HCT116 (cell line): ENCODE measurements around the gene SPOP. TPM values are rescaled to one million over a fixed set of nuclear protein-coding genes. Genes with fewer than 3 reads are reported as not detected.

Source experiments
- ATAC-seq: fragments of 200-7000 bp; cut with Tn5 transposase; 2 replicates; pipeline ENCODE4 v1.9.1; 2020; ENCODE audit warnings: mild to moderate bottlenecking, moderate library complexity
- BruUV-seq: library from RNA; stranded (reverse); fragments of 400-500 nt; replicated peaks from 2 replicates; lab custom pipeline; 2021; lab: Mats Ljungman, UMichigan
- CTCF ChIA-PET: fragments of 300-600 bp; sonication (Branson Sonifier 250); formaldehyde crosslinking; loops from one replicate; lab custom pipeline; 2021; ENCODE audit warnings: antibody characterized with exemption; lab: Charles Lee
- POLR2A ChIA-PET: fragments of 300-600, 350-600 bp; sonication (Branson Sonifier 250); formaldehyde crosslinking; loops from one replicate; lab custom pipeline; 2021; ENCODE audit warnings: antibody characterized with exemption; lab: Charles Lee
- RAD21 ChIA-PET, 2 experiments: fragments of 300-600 bp; sonication (Branson Sonifier 250); formaldehyde crosslinking; loops; one replicate each; lab custom pipeline; 2023; ENCODE audit warnings: low total read pairs in 2 of 2; ENCODE audit not compliant: uncharacterized antibody in 2 of 2, unreplicated experiment in 2 of 2, low non-redundant PET in 1 of 2; lab: Charles Lee
- DNase-seq: peaks from one replicate; pipeline ENCODE4 v3.0.0-alpha.2; 2010; ENCODE audit warnings: low read depth, low spot score
- H2AFZ ChIP-seq: fragments of 200-600 bp; shearing (Covaris generic), sonication (generic); 2 replicates; pipeline ENCODE4 v1.6.1; 2017; ENCODE audit warnings: low read depth, mixed run types, mixed read lengths, antibody characterized with exemption, low read length; ENCODE audit not compliant: poor library complexity, severe bottlenecking
- H3K27ac ChIP-seq: 2 replicates; pipeline ENCODE4 v1.5.1; 2012; ENCODE audit warnings: low read depth, low read length
- H3K27me3 ChIP-seq: fragments of 200-600 bp; sonication (generic); 2 replicates; pipeline ENCODE4 v1.6.1; 2016; ENCODE audit warnings: mixed run types, low read length, mixed read lengths; ENCODE audit not compliant: insufficient read depth
- H3K36me3 ChIP-seq, 2 experiments: fragments of 200-500 bp in 1 of 2; fragments of 200-600 bp in 1 of 2; sonication (Bioruptor generic) in 1 of 2; sonication (generic) in 1 of 2; 2 replicates each; pipeline versions ENCODE4 v1.5.1 to v1.6.1; 2014 to 2016; ENCODE audit warnings: low read length in 2 of 2, inconsistent platforms in 1 of 2, mixed read lengths in 1 of 2, mixed run types in 1 of 2; ENCODE audit not compliant: insufficient read depth in 2 of 2, control insufficient read depth in 1 of 2
- H3K4me1 ChIP-seq, 2 experiments: fragments of 200-600 bp in 1 of 2; sonication (generic) in 1 of 2; 2 replicates each; pipeline versions ENCODE4 v1.5.1 to v1.6.1; 2012 to 2017; ENCODE audit warnings: low read length in 2 of 2, inconsistent platforms in 1 of 2, mild to moderate bottlenecking in 1 of 2, mixed read lengths in 1 of 2, mixed run types in 1 of 2, moderate library complexity in 1 of 2; ENCODE audit not compliant: insufficient read depth in 2 of 2, control insufficient read depth in 1 of 2
- H3K4me2 ChIP-seq: fragments of 200-600 bp; sonication (generic); 2 replicates; pipeline ENCODE4 v1.6.1; 2017; ENCODE audit warnings: mixed run types, low read length, mixed read lengths
- H3K4me3 ChIP-seq, 2 experiments: fragments of 200-600 bp in 1 of 2; sonication (generic) in 1 of 2; replicated peaks in 1 of 2; 2 replicates each; pipeline ENCODE4 v1.5.1; 2011 to 2016; ENCODE audit warnings: low read length in 2 of 2, control low read depth in 1 of 2, low read depth in 1 of 2, mild to moderate bottlenecking in 1 of 2, mixed read lengths in 1 of 2, mixed run types in 1 of 2
- H3K79me2 ChIP-seq: fragments of 200-600 bp; sonication (generic); 2 replicates; pipeline ENCODE4 v1.6.1; 2017; ENCODE audit warnings: mild to moderate bottlenecking, mixed run types, low read length, moderate library complexity, mixed read lengths; ENCODE audit not compliant: insufficient read depth
- H3K9ac ChIP-seq: fragments of 200-600 bp; sonication (generic); 2 replicates; pipeline ENCODE4 v1.6.1; 2016; ENCODE audit warnings: low read length, mixed read lengths
- H3K9me2 ChIP-seq: fragments of 200-600 bp; sonication (generic), shearing (Covaris generic); 2 replicates; pipeline ENCODE4 v1.6.1; 2017; ENCODE audit warnings: mixed run types, mild to moderate bottlenecking, moderate library complexity; ENCODE audit not compliant: insufficient read depth
- H3K9me3 ChIP-seq, 2 experiments: fragments of 200-500 bp in 1 of 2; fragments of 200-600 bp in 1 of 2; sonication (Bioruptor generic) in 1 of 2; sonication (generic) in 1 of 2; 2 replicates each; pipeline ENCODE4 v1.6.1; 2014 to 2017; ENCODE audit warnings: low read length in 2 of 2, mixed read lengths in 2 of 2, inconsistent platforms in 1 of 2, low read depth in 1 of 2, mild to moderate bottlenecking in 1 of 2, mixed run types in 1 of 2, moderate library complexity in 1 of 2; ENCODE audit not compliant: control insufficient read depth in 1 of 2, insufficient read depth in 1 of 2
- H4K20me1 ChIP-seq: fragments of 200-600 bp; sonication (generic), shearing (Covaris generic); 2 replicates; pipeline ENCODE4 v1.6.1; 2017; ENCODE audit warnings: mixed run types, mild to moderate bottlenecking, moderate library complexity; ENCODE audit not compliant: insufficient read depth
- CEBPB ChIP-seq: IDR thresholded peaks from 2 replicates; pipeline ENCODE4 v1.6.1; 2012; ENCODE audit warnings: low read depth
- EGR1 ChIP-seq: IDR thresholded peaks from 2 replicates; pipeline ENCODE4 v1.6.1; 2012; ENCODE audit warnings: low read depth
- ELF1 ChIP-seq: IDR thresholded peaks from 2 replicates; pipeline ENCODE4 v1.6.1; 2012; ENCODE audit warnings: low read depth, borderline replicate concordance
- EZH2 ChIP-seq: fragments of 200-600 bp; sonication (generic); IDR thresholded peaks from 2 replicates; pipeline ENCODE4 v1.6.1; 2017; ENCODE audit warnings: antibody characterized with exemption, mixed run types
- EZH2phosphoT487 ChIP-seq: fragments of 200-600 bp; IDR thresholded peaks from 2 replicates; pipeline ENCODE4 v1.6.1; 2018; ENCODE audit warnings: antibody characterized with exemption, borderline replicate concordance
- FOSL1 ChIP-seq: IDR thresholded peaks from 2 replicates; pipeline ENCODE4 v1.6.1; 2012; ENCODE audit warnings: low read depth
- JUND ChIP-seq: IDR thresholded peaks from 2 replicates; pipeline ENCODE4 v1.6.1; 2012
- POLR2A ChIP-seq: IDR thresholded peaks from 2 replicates; pipeline ENCODE4 v1.7.0; 2011; ENCODE audit warnings: borderline replicate concordance; ENCODE audit not compliant: insufficient read depth, insufficient read length; ENCODE audit errors: extremely low read depth
- POLR2AphosphoS5 ChIP-seq: IDR thresholded peaks from 2 replicates; pipeline ENCODE4 v1.6.1; 2011; ENCODE audit warnings: mild to moderate bottlenecking, low read depth, low read length, moderate library complexity
- RAD21 ChIP-seq: IDR thresholded peaks from 2 replicates; pipeline ENCODE4 v1.6.1; 2012; ENCODE audit warnings: low read depth, mild to moderate bottlenecking
- SIN3A ChIP-seq: IDR thresholded peaks from 2 replicates; pipeline ENCODE4 v1.6.1; 2012; ENCODE audit warnings: low read depth
- SP1 ChIP-seq: IDR thresholded peaks from 2 replicates; pipeline ENCODE4 v1.6.1; 2012; ENCODE audit warnings: low read depth
- SRF ChIP-seq: IDR thresholded peaks from 2 replicates; pipeline ENCODE4 v1.6.1; 2012; ENCODE audit warnings: low read depth
- TCF7L2 ChIP-seq: IDR thresholded peaks from 2 replicates; pipeline ENCODE4 v1.7.0; 2011; ENCODE audit warnings: borderline replicate concordance, inconsistent platforms; ENCODE audit not compliant: insufficient read depth, insufficient read length; ENCODE audit errors: extremely low read depth
- ZFX ChIP-seq: fragments of 450-650 bp; IDR thresholded peaks from 2 replicates; pipeline ENCODE4 v1.6.1; 2017
- intact Hi-C: fragments of 100-400 bp; cut with micrococcal nuclease; formaldehyde crosslinking; loops from 2 replicates; pipeline ENCODE4 v1.10.0; 2022
- total RNA-seq: library from RNA; stranded (reverse); gene quantifications from one replicate; pipeline ENCODE4 v1.2.1, GENCODE V29; 2021; ENCODE audit not compliant: unreplicated experiment
- TF ChIP-seq, protein P1 (sequence below): IDR thresholded peaks from 2 replicates; pipeline ENCODE4 v1.6.1; 2012
- TF ChIP-seq, protein P2 (sequence below): IDR thresholded peaks from 2 replicates; pipeline ENCODE4 v1.6.1; 2012
- TF ChIP-seq, protein P3 (sequence below): IDR thresholded peaks from 2 replicates; pipeline ENCODE4 v1.6.1; 2012; ENCODE audit warnings: low read depth

Gene SPOP
- total RNA-seq, 1 experiment from 2014 or later: 85.1 TPM

DNA sequence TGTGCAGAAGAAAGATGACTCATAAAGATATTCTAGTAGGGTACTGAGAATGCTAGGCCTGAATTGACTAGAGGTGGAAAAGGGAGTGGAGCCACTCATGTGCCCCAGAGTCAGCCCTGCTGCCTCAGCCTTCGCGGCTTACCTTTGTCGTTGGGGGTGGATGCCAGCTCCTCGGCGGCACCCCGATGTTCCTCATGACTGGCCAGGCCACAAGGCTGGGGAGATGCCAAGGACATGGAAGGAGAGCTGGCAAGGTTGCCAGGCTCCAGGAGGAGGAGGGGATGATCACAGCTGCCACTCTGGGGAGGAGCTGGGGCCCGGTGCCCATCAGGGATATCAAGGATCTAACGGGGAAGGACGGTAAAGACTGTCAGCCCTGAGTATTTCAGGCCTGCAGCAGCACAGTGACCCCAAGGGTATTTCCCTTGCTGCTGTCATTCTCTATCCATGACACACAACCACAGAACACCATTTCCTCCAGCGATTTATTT is 39.5 kb upstream of the SPOP start:
- intact Hi-C loops: no loop called here
- ChIA-PET POLR2A (no interaction called here), RAD21 (no interaction called here), CTCF (no interaction called here)
- Histone ChIP-seq H3K79me2 (no peaks in the 10 kb centered on the region), H3K9me2 (no peaks in the 10 kb centered on the region), H3K9me3 (no peaks in the 10 kb centered on the region), H3K4me3 (no peak overlapping the region), H3K36me3 (peaks cover 3 to 6% of the 10 kb centered on the region in 2 experiments; a peak in 1 of 4 replicates), H3K4me1 (no peaks in the 10 kb centered on the region), H2AFZ (no peak overlapping the region), H4K20me1 (no peaks in the 10 kb centered on the region), H3K27ac (no peak overlapping the region), H3K4me2 (no peak overlapping the region), H3K27me3 (no peaks in the 10 kb centered on the region), H3K9ac (no peak overlapping the region)
- no peak for TF ChIP-seq POLR2AphosphoS5
- TF ChIP-seq SP1: no peak
- TF ChIP-seq, protein P1, sequence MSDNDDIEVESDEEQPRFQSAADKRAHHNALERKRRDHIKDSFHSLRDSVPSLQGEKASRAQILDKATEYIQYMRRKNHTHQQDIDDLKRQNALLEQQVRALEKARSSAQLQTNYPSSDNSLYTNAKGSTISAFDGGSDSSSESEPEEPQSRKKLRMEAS: no peak
- no peak for TF ChIP-seq SIN3A
- TF ChIP-seq CEBPB: no peak
- TF ChIP-seq ZFX: no peak
- no peak for TF ChIP-seq TCF7L2
- no peak for TF ChIP-seq EZH2
- TF ChIP-seq RAD21: no peak
- no peak for DNase-seq
- BruUV-seq: no TSS peak
- no peak for ATAC-seq

DNA sequence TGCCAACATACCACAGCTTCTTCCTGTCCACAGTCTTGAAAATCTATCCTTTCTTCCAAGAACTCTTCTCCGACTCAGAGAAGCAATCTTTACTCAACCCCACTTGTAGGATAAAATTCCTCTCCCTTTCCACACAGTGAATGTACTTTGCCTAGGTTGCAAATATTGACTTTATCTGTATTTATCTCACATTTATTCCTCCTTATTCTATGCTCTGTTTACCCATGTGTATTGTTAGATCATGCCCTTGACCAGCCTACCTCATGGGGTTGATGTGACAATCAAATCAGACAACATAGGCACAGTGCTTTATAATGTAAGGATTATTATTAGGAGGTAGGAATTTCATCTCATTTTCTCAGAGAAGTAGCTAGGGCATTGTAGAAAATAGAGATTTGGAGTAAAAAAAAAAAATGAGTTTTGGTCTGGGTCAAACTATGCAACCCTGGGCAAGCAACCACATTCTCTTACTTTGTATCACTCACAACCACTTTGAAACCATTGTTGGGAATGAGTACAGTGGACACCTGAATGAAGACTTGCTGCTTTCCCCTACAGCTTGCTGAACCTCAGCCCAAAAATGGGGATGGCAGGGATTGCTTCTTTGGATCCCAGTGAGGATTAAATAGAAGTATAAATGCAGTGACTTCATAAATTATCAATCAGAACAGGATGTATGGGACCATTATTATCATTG is 38.9 kb upstream of the SPOP start:
- H3K4me3 ChIP-seq: no peak overlapping the region
- H3K27ac ChIP-seq: no peak overlapping the region
- peaks cover 3 to 6% of the 10 kb centered on the region in 2 experiments; a peak in 1 of 4 replicates for H3K36me3 ChIP-seq
- ATAC-seq (no peak), DNase-seq (no peak)
- no peaks in the 10 kb centered on the region for H4K20me1 ChIP-seq
- intact Hi-C loops: no loop called here
- no peak overlapping the region for H2AFZ ChIP-seq
- no peaks in the 10 kb centered on the region for H3K9me3 ChIP-seq
- no peak overlapping the region for H3K4me2 ChIP-seq
- RAD21 ChIA-PET: no interaction called here
- CTCF ChIA-PET: interaction anchor here (1.3 kb wide), 1 partner anchor 282 kb away, joined by 3 read pairs; no protein-coding TSS in a partner anchor
- POLR2A ChIA-PET: interaction anchor here (1.3 kb wide), 1 partner anchor 47 kb away, joined by 3 read pairs; the partner anchor contains the start of gene FAM117A
- no TSS peak for BruUV-seq
- H3K9ac ChIP-seq: no peak overlapping the region
- H3K27me3 ChIP-seq: no peaks in the 10 kb centered on the region
- no peaks in the 10 kb centered on the region for H3K4me1 ChIP-seq
- H3K9me2 ChIP-seq: no peaks in the 10 kb centered on the region
- no peaks in the 10 kb centered on the region for H3K79me2 ChIP-seq
- no peak for TF ChIP-seq SP1
- TF ChIP-seq SIN3A: no peak
- no peak for TF ChIP-seq JUND
- TF ChIP-seq EGR1: no peak
- TF ChIP-seq ELF1: no peak
- TF ChIP-seq, protein P2, sequence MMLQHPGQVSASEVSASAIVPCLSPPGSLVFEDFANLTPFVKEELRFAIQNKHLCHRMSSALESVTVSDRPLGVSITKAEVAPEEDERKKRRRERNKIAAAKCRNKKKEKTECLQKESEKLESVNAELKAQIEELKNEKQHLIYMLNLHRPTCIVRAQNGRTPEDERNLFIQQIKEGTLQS: no peak
- no peak for TF ChIP-seq EZH2phosphoT487
- TF ChIP-seq, protein P3, sequence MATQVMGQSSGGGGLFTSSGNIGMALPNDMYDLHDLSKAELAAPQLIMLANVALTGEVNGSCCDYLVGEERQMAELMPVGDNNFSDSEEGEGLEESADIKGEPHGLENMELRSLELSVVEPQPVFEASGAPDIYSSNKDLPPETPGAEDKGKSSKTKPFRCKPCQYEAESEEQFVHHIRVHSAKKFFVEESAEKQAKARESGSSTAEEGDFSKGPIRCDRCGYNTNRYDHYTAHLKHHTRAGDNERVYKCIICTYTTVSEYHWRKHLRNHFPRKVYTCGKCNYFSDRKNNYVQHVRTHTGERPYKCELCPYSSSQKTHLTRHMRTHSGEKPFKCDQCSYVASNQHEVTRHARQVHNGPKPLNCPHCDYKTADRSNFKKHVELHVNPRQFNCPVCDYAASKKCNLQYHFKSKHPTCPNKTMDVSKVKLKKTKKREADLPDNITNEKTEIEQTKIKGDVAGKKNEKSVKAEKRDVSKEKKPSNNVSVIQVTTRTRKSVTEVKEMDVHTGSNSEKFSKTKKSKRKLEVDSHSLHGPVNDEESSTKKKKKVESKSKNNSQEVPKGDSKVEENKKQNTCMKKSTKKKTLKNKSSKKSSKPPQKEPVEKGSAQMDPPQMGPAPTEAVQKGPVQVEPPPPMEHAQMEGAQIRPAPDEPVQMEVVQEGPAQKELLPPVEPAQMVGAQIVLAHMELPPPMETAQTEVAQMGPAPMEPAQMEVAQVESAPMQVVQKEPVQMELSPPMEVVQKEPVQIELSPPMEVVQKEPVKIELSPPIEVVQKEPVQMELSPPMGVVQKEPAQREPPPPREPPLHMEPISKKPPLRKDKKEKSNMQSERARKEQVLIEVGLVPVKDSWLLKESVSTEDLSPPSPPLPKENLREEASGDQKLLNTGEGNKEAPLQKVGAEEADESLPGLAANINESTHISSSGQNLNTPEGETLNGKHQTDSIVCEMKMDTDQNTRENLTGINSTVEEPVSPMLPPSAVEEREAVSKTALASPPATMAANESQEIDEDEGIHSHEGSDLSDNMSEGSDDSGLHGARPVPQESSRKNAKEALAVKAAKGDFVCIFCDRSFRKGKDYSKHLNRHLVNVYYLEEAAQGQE: no peak
- no peak for TF ChIP-seq FOSL1
- TF ChIP-seq ZFX: no peak
- no peak for TF ChIP-seq SRF
- TF ChIP-seq POLR2A: no peak
- TF ChIP-seq, protein P1: no peak
- no peak for TF ChIP-seq POLR2AphosphoS5
